ENCODE measurements around the gene LPP. TPM values are rescaled to one million over a fixed set of nuclear protein-coding genes. Genes with fewer than 3 reads are reported as not detected.

LPP gene
- total and polyA plus RNA-seq, 9 donors: 15.9 to 280 (median 134) TPM

DNA sequence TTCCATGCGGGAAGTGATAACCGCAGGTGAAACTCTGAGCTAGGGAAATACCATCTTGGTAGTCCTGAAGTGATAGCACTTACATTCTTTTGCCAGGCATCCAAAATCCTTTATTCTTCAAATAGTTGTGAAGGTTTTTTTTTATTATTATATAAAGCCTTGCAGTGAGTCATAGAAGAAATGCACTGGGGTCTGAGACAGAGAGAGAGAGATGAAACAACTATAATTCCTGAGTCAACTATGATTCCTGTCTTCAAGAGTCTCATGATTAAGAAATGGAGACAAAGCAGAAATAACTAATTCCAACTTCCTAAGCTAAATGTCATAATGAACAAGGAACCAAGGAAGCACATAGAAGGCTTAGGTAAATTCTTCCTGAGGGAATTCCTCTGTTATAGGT is 495.6 kb downstream of the LPP start:
- TF ChIP-seq EP300 (IDR thresholded peaks at IDR 0.05): no peak
- H3K36me3 ChIP-seq: no peaks in the 10 kb centered on the region
- intact Hi-C loops (cut with DNase I): no loop called here
- WGBS, 3 donors: 94 to 99% (median 96%) methylated on average over 2 of the region's 2 CpGs
- H3K27ac ChIP-seq: no peak overlapping the region
- H3K9me3 ChIP-seq: no peaks in the 10 kb centered on the region
- no peak overlapping the region for H3K4me3 ChIP-seq
- no peak for DNase-seq
- H3K4me1 ChIP-seq (ENCODE audit: insufficient read depth): no peaks in the 10 kb centered on the region
- H3K27me3 ChIP-seq: no peaks in the 10 kb centered on the region

DNA sequence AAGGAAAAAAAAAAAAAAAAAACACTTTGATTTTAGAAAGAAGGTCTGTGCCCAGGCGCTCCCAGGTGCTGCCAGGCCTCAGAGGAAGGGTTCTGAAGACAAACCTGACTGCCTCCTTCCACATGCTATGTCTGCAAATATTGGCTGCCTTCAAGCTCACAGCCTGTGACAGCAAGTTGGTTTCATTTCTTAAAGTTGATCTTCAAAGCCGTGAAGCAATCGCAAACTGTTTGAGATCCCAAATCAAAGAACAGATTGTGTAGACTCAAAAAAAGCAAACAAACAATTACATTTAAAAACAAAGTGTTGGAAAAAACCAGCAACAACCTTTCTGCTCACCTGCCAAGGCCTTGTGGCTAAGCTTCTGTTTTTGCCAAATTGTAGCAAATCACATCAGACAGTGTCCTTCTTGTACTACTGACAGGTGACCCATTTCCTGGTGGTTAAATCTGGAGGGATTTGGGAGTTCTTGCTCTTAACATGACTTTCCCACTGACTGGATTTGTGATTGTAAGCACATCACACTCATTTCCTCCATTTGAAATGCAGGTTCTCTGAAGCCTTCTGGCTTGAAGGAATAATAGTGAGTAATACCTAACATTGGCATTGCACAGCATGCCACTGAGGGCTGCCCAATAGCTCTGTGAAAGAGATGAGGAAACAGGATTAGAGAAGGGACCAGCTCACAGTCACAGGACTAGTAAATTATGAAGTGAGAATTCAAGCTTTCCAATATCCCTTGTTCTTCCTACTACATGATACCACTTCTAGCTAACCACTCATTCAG is 502.4 kb downstream of the LPP start:
- no peak for DNase-seq
- TF ChIP-seq CTCF (IDR thresholded peaks at IDR 0.05) (no peak), EP300 (IDR thresholded peaks at IDR 0.05) (no peak)
- H3K9me3 ChIP-seq: no peaks in the 10 kb centered on the region
- H3K27me3 ChIP-seq: no peaks in the 10 kb centered on the region
- intact Hi-C loops (cut with DNase I): no loop called here
- H3K4me1 ChIP-seq (ENCODE audit: insufficient read depth): no peaks in the 10 kb centered on the region
- H3K4me3 ChIP-seq: no peak overlapping the region
- 73 to 82% (median 79%) methylated on average over 3 of the region's 3 CpGs for WGBS, 3 donors
- H3K36me3 ChIP-seq: no peaks in the 10 kb centered on the region
- no peak overlapping the region for H3K27ac ChIP-seq

DNA sequence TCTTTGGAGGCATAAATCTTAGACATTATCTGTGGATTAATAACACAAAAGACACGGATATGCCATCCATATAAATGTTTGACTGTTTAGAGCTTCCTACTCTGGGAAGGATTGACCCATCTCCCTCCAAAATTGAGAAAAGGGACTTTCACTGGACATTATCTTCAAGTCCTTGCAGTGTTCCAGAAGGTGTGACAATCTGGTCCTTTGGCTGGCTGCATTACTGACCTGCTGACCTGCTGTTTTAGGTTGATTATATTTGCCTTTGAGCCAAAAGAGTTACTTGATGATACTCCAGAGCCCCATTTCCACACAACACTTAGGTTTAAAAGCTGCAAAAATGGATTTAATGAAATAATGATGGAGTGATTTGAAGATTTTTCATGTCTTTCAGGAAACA is 504.6 kb downstream of the LPP start:
- Histone ChIP-seq H3K27ac (no peak overlapping the region), H3K27me3 (no peaks in the 10 kb centered on the region), H3K36me3 (no peaks in the 10 kb centered on the region), H3K4me3 (no peak overlapping the region), H3K4me1 (ENCODE audit: insufficient read depth) (no peaks in the 10 kb centered on the region), H3K9me3 (no peaks in the 10 kb centered on the region)
- intact Hi-C loops (cut with DNase I): no loop called here
- no peak for TF ChIP-seq CTCF (IDR thresholded peaks at IDR 0.05)
- TF ChIP-seq POLR2A (IDR thresholded peaks at IDR 0.05): no peak
- no peak for TF ChIP-seq EP300 (IDR thresholded peaks at IDR 0.05)
- WGBS, 3 donors: 63 to 64% (median 64%) methylated on average over 1 of the region's 1 CpG
- DNase-seq: no peak

GRCh38 chr3:188659449-188660090 is 505.6 kb downstream of the LPP start:
- H3K27ac ChIP-seq: no peak overlapping the region
- TF ChIP-seq POLR2A (IDR thresholded peaks at IDR 0.05) (no peak), EP300 (IDR thresholded peaks at IDR 0.05) (no peak), CTCF (IDR thresholded peaks at IDR 0.05) (no peak)
- no peaks in the 10 kb centered on the region for H3K9me3 ChIP-seq
- no peak for DNase-seq
- no peaks in the 10 kb centered on the region for H3K4me1 ChIP-seq (ENCODE audit: insufficient read depth)
- no peaks in the 10 kb centered on the region for H3K27me3 ChIP-seq
- H3K36me3 ChIP-seq: no peaks in the 10 kb centered on the region
- intact Hi-C loops (cut with DNase I): no loop called here
- 75 to 84% (median 80%) methylated on average over 5 of the region's 5 CpGs for WGBS, 3 donors
- H3K4me3 ChIP-seq: no peak overlapping the region

GRCh38 chr3:188660415-188660814 is 506.5 kb downstream of the LPP start:
- Histone ChIP-seq H3K27me3 (no peaks in the 10 kb centered on the region), H3K36me3 (no peaks in the 10 kb centered on the region), H3K4me1 (ENCODE audit: insufficient read depth) (no peaks in the 10 kb centered on the region), H3K9me3 (no peaks in the 10 kb centered on the region), H3K27ac (no peak overlapping the region), H3K4me3 (no peak overlapping the region)
- intact Hi-C loops (cut with DNase I): no loop called here
- 94 to 100% (median 98%) methylated on average over 1 of the region's 1 CpG for WGBS, 3 donors
- no peak for TF ChIP-seq EP300 (IDR thresholded peaks at IDR 0.05)
- TF ChIP-seq CTCF (IDR thresholded peaks at IDR 0.05): no peak
- no peak for TF ChIP-seq POLR2A (IDR thresholded peaks at IDR 0.05)
- DNase-seq: no peak

All from ovary (tissue), 9 donors.